Measurements from ENCODE around the gene DCUN1D2.

DNA sequence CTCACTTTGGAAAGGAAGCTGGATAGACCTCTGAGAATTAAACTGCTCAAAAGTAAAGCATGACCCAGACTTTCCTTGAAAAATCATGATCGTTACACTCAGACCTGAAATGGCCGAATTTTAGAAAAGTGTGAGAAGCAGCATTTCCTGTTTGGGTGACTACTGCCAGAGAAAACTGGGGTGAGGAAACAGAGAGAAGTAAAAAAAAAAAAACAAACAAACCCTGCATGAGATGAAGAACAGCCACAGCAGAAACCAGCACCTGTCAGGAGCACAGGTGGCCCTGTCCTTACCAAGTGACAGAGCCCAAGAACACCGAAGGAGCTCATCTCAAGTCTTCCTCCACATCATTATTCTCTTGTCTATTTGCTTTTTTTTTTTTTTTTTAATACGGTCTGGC, 25.2 kb downstream of the DCUN1D2 start:
- TF ChIP-seq, protein P1, sequence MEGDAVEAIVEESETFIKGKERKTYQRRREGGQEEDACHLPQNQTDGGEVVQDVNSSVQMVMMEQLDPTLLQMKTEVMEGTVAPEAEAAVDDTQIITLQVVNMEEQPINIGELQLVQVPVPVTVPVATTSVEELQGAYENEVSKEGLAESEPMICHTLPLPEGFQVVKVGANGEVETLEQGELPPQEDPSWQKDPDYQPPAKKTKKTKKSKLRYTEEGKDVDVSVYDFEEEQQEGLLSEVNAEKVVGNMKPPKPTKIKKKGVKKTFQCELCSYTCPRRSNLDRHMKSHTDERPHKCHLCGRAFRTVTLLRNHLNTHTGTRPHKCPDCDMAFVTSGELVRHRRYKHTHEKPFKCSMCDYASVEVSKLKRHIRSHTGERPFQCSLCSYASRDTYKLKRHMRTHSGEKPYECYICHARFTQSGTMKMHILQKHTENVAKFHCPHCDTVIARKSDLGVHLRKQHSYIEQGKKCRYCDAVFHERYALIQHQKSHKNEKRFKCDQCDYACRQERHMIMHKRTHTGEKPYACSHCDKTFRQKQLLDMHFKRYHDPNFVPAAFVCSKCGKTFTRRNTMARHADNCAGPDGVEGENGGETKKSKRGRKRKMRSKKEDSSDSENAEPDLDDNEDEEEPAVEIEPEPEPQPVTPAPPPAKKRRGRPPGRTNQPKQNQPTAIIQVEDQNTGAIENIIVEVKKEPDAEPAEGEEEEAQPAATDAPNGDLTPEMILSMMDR (conservative IDR thresholded peaks at IDR 0.05; ENCODE audit: low read depth, low read length): no peak
- no peak for TF ChIP-seq EZH2 (IDR thresholded peaks at IDR 0.05; ENCODE audit: low read length, unreplicated experiment)

Measured in PC-3 (cell line).